GM18861 (cell line): ENCODE data around the gene GNB1L.
"Not testable (repeated sequence)": the region's sequence is repeated elsewhere in the genome, so short reads cannot be mapped to it uniquely, and the experiment has no call there.

Experiments used
- ATAC-seq: cut with Tn5 transposase; IDR thresholded peaks from one replicate; pipeline ENCODE4 v1.9.1; 2021; ENCODE audit not compliant: unreplicated experiment

The GNB1L gene

DNA sequence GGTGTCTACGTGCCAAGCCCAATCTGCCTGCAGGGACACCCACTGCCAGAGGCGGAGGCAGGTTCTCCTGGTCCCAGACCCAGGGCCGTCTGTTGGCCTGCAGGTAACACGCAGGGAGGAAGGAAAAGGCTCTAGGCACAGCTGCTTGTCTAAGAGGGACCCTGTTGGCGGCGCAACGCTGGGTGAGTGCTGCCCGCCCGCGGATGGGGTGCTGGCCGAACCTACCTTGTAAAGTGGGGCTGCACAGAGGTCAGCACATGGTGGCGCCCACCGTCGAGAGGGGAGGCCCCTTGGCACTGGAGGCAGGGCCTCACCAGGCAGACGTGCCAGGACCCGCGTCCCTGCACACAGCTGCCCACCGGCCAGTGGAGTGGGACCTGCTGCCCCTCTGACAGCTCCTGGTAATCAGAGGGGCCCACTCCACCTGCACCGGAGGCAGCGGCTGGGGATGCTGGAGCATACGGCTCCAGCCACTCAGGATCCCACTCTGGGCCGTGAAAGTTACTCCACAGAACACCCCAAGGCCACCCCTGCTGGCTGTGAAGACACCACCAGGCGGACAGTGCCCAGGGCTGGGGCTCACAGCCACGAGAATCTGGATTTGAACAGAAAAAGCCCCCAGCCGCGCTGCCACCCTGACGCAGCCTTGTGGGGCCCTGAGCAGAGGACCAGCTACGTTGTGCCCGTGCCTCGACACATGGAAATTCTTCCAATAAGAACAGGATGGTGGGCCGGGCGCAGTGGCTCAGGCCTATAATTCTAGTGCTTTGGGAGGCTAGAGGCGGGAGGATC, 70.1 kb downstream of the GNB1L start:
- ATAC-seq, result no peak

DNA sequence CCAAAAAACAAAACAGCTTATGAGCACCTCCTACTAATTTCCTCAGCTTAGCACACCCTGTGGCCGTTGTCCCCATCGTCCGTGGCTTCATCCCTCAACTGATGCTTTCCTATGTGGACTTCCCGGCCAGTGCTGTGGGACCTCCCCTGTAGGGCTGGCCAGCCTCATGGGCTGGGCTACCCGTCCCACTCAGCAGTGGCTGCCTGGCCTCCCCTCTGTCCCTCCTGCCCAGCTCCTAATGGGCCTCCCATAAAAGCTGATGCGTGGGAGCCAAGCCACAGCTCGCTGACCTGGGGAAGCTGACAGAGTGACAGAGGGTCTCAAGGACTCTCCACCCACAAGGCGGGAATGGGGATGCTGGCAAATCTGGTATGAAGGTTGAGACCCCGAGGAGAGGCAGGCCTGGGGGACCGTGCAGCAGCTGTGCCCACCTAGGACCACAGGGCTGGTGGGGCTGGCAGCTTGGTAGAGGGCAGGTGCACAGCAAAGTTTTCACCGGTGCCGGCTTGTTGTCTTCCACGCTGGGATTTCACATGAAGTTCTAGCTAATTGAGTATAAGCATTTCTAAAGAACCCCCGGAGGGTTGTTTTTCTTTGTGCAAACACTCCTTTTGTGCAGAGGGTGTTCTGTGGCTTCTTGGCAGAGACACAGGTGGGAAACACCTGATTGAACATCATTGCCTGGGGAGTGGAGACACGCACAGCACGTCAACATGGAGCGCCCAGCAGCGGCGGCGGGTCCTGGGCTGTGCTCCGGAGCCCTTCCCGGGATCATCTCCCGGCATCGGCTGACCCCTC, 70.9 kb downstream of the GNB1L start:
- ATAC-seq, result no peak

DNA sequence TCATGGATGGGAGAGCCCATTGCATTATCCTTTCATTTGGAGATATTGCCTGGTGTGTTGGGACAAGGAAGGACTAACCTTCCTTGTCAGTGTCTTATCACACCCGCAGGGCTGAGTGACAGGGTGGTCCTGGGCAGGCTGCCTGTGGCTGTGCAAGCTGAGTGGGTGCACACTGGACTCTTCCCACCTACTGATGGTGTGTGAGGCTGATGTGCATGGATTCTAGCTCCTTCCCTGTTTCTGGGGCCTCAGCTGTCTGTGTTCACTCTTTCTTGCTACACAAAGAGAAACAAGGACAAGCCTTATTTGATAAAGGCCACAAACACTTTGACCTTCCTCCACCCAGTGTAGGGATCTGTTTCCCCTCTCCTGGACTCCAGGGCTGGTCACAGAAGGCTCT, 72.1 kb downstream of the GNB1L start:
- ATAC-seq, result no peak

DNA sequence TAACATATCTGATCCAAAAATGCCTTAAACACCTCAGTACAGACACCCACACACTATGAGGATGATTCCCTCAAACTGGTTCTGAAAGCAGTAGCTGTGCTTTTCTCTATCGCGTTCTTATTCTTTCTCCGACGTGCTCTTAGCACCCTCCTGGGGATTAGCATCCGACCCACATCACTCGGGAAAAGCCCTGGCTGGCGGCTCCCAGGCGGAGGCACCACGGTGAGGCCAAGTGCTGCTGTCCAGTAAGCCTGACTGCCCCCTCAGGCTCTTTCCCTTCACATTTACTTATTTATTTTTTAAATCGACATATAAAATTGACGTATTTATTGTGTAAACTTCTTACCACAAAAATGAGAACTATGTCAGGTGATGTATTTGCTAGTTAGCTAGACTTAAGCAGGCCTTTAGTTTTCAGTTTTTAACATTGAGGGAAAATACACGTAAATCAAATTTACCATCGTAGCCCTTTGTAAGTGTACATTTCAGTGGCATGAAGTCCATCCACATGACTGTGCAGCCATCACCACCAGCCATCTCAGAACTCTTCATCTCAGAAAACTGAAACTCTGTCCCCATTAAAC, 74.9 kb downstream of the GNB1L start:
- ATAC-seq, result no peak

DNA sequence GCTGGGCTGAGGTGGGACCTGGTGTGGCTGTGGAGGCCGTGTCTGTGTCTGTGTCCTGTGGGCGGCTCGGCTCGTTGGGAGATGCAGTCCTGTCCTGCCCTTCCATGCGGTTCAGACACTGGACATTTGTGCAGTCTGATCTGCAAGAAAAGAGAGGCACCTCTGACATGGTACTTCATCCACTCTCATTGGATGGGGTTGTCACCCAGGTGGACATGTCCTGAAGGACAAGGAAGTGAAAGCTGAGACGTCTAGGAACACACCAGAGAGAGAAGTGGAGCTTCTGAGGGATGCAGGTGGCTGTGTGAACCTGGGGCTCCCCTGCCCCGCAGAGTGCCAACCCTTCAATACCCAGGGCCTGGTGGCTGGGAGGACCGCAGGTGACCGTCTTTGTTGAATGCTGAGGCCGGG, 75.7 kb downstream of the GNB1L start:
- no peak for ATAC-seq

DNA sequence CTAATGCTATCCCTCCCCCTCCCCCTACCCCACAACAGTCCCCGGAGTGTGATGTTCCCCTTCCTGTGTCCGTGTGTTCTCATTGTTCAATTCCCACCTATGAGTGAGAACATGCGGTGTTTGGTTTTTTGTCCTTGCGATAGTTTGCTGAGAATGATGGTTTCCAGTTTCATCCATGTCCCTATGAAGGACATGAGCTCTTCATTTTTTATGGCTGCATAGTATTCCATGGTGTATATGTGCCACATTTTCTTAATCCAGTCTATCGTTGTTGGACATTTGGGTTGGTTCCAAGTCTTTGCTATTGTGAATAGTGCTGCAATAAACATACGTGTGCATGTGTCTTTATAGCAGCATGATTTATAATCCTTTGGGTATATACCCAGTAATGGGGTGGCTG, 77.5 kb downstream of the GNB1L start:
- ATAC-seq, result not testable (repeated sequence)

DNA sequence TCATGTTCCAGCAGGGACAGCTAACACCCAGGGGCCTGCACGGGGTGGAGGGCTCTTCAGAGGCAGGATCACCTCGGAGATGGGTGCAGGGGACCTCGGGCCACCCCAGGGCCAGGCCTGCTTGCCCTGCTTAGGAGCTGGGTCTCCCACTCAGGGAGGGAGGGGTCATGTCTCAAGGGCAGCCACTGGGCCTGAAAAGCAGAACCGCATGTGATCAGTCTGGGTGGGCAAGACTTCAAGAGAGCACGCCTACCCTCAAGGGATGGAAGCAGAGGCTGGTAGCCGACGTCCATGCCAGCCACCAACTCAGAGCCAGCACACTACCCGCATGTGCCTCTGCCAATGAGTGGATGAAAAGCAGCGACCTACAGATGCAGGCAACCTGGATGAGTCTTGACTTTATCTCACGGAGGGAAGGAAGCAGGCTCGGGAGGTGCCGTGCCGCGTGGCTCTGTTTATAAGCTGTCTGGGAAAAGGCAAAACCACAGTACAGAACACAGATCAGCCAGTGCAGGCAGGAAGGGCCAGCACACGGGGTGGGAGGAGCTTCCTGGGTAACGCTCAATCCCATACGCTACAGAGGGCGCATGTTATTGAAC, 78.1 kb downstream of the GNB1L start:
- no peak for ATAC-seq

DNA sequence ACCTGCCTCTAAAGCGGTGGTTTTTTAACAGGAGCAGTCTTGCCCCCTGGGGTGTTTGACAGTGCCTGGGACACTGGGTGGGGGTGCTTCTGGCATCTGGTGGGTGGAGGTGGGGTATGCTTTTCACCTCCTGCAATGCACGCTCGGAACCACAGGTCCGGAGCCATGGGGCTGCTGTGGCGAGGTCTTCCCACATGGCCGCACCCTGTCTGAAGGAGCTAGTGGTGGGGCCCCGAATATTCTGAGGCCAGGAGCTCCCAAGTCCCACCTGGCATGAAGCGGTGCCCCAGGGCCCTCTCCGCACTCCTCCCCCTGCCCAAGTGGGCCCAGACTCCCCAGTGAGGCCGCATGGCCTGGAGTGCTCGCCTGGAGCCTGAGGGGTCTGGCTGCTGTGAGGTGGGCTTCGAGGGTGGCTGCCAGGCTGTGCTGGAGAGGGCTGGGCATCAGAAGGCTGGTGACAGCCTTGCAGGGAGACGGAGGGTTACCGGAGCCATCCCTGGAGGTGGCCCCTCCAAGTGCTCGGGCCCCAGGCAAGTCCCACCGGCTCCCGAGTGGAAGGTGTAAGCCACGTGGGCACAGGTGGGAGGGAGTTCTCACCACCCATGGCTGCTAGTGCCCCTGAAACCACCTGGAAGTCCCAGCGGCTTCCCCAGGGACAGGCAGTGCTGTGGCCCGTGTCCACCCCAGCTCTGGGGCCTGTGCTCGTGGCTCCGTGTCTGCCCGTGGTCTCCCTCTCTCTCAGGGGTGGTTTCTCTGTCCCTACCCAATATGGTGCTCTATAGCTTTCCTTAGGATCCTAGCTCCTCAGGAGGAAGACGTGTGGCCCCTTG, 79.0 kb downstream of the GNB1L start:
- ATAC-seq, result no peak

DNA sequence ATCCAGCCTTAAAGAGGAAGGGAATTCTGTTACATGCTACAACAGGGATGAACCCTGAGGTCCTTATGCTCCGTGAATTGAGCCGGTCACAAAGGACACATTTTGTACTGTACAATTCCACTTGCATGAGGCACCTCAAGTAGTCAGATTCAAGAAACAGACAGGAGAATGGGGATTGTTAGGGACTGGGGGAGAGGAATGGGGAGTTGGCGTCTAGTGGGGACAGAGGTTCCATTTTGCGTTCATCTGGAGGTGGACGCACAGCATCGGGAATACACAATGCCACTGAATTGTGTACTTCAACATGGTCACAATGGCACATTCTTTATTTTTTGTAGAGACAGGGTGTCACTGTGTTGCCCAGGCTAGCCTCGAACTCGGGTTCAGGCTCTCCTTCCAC, 80.0 kb downstream of the GNB1L start:
- no peak for ATAC-seq

DNA sequence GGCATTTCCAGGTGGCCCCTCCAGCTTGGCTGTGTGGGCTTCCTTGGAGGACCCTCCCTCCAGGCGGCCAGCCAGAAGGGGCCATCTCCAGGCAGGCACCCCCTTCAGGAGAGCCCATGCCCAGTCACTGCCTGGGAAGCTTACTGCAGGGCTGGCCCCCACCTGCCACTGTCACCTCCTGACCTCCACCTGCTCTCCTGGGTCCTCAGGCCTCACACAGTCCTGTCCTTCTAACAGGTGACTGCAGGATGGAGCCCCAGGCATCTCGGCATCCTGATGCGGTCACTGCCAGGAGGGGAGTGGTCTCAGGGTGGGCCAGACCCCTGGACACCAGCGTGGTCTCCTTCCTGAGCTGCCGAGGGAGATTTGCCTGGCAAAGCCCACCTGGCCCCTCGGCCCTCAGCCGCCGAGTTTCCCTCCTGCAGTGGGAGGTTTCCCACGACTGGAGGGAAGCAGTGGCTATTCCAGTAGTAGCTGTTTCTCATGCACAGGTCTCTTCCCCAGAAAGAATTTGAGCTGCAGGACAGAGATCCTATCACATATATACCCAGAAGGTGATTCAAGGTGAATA, 81.1 kb downstream of the GNB1L start:
- no peak for ATAC-seq

DNA sequence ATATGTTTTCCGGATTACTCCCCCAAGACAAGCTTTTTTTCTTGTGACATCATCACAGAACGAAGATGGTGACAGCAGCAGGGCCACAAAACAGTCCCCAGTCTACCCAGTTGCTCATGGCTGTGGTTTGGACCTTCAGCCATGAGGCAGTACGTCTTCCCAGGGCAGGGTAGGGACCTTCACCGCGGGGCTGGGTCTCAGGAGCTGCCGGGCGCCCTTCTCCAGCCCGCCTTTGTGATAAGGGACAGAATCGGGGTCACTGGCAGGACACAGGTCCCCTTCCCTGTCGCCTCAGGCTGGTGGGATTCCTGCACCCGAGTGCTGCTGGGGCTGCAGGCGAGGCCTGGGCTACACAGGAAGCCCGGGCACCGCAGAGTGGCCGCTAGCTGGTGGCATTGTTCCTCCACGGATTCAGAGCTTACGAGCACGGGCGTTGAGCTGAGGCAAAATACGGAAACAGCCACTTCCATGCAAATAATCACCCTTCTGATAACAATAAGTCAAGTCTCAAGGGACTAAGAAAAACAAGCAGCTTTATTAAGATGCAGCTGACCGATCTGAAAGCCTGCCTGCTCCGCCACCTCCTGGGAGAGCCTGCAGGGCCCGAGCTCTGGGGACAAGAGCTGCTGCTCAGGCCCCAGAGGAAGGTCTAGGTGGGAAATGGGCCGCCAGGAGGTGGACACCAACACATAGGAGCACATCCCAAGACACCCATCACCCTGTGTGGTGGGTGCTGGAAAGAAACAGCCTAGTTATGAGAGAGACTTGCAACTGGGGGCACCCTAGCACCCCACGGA, 81.8 kb downstream of the GNB1L start:
- peak; percentile 74 for ATAC-seq

DNA sequence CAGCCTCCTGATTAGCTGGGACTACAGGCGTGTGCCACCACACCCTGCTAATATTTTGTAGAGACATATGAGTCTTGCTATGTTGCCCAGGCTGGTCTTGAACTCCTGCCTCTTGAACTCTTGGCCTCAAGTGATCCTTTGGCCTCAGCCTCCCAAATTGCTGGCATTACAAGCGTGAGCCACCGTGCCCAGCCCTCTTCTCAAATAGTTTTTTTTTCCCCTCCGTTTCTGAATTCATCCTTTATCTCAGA, 82.3 kb downstream of the GNB1L start:
- ATAC-seq, result no peak

DNA sequence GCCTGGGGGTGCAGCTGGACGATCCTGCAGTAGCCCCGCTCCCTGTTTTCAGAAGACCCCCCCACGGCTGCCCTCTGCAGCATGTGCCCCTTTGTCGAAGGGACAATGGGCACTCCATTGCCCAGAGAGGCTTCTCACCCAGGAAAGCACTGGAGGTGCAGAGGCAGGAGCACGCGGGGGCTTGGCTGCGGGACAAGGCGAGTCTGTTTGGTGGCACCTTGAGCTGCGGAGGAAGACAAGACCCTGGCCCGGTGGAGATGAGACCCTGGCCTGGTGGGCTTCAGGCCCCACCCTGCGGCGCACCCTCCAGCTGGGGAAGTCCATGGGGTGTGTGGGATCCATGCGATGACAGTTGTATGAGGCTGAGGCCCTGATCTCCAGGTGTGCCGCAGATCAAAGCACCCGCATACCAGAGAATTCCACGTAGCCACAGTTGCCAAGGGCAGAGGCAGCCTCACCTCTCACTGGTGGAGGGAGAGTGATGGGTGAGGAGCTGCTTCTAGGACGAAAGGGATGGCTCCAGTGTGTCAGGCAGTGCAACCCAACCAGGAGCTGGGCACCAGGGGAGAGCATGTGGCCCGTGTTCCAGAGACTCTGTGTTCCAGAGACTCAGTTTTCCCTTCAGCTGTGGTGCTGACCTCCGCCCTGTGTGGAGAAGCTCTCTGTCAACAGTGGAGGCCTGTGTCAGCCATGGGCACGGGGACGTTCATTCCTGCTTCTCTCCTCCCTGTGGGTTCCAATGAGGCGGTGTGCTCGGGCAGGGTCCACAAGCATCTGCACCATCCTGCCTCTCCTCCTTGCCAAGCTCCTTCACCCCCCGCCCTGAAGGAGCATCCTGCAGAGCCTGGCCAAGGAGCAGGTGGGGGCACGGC, 84.1 kb downstream of the GNB1L start:
- ATAC-seq, result no peak

DNA sequence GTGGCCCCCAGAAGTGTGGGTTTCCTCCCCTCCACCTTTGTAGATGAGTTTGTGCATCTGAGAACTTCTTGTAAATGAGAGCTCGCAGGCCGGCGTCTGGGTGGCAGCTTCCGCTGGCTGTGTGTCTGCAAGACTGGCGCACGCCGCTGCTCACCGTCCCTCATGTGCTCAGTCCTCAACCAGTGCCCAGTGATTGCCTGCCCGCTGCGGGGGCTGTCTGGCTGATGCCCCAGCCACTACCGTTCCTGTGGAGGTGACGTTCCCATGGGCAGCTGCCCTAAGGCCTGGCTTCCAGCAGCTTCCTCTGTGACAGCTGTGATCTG, 85.3 kb downstream of the GNB1L start:
- ATAC-seq, result no peak

DNA sequence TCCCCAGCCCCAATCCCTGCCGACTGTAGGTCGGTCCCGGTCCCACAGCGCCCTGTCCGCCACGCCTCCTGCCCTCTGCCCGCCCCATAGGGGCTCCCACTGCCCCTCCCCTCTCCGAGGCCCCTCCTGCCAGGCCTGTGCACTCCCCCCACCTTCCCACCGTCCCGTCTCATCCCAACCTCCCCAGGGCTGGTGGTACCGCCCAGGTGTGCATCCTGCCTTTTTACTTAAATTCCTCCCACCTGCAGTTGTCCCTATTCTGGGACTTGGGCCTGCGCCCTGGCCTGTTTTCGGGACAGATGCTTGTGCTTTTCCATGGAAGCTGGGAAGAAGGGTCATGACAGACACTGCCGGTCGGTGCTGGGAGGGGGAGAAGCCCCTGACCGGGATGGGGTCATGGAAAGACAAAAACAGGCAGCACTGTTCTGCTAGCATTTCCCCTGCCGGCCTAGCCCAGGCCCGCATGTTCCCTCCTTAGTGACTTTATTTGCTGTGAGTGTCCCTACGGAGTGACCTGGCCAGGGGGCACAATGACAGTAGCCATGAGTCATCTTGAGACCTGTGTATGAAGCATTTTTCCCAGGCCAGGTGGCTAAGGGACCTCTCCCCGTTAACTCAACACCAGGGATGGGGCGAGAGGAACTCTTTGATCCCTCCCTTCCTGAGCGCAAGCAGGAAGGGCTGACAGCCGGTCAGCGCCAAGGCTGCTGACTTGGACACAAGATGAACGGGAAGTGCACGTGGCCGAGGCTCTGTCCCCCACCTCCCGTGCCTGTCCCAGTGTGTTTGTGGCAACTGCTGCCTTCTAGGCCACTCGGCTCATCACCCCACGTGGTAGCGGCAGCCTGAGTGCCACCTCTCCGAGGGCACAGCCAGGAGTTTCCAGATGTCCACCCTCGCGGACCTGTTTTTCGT, 87.0 kb downstream of the GNB1L start:
- ATAC-seq, result no peak

DNA sequence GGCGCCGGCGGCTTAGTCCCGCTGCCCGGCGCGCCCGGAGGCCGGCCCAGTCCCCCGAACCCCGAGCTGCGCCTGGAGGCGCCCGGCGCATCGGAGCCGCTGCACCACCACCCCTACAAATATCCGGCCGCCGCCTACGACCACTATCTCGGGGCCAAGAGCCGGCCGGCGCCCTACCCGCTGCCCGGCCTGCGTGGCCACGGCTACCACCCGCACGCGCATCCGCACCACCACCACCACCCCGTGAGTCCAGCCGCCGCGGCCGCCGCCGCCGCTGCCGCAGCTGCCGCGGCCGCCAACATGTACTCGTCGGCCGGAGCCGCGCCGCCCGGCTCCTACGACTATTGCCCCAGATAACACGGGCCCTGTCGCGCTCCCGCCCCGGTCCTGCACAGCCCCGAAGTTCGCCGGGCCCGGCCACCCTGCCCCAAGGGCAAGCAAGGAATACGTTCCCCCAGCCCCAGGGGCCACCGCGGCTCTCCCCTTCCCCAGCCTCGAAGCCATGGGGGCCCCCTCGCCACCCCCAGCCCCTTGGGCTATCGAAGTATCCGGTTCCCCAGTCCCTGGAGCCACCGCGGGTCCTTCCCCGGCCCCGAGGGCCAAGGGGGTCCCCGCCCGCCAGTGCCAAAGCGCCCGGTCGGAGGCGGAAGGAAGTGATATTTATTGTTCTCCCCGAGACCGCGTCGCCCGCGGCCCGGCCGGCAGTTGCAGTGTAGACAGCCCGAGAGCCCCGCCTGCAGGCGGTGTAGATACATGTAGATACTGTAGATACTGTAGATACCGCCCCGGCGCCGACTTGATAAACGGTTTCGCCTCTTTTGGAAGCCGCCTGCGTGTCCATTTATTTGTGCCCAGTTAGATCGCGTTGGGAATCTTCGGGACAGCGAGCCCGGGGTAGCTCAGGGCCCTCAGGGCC, 87.9 kb downstream of the GNB1L start:
- no peak for ATAC-seq

DNA sequence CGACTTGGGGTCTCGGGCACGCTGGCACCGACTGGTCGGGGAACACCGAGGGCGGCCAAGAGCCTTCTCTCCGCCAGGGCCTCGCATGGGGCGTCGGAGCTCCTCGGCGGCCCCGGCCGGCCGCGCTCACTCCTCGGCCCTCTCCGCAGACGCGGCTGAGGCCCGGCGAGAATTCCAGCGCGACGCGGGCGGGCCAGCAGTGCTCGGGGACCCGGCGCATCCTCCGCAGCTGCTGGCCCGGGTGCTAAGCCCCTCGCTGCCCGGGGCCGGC, 88.5 kb downstream of the GNB1L start:
- no peak for ATAC-seq
